SK-N-SH (cell line): ENCODE results near the gene DDX1.

Experiments used
- CTCF ChIP-seq: fragments of 200-600 bp; sonication (generic); IDR thresholded peaks from 2 replicates; pipeline ENCODE4 v1.6.1; 2017; ENCODE audit warnings: antibody characterized with exemption, mild to moderate bottlenecking, moderate library complexity
- EP300 ChIP-seq, 2 experiments: IDR thresholded peaks; 2 replicates each; pipeline versions ENCODE4 v1.4.0 to v1.6.1; 2012; ENCODE audit warnings: borderline replicate concordance in 1 of 2, low read depth in 1 of 2, low read length in 1 of 2
- FOXM1 ChIP-seq: IDR thresholded peaks from 2 replicates; pipeline ENCODE4 v1.4.0; 2012; ENCODE audit warnings: low read depth, mild to moderate bottlenecking
- GATA2 ChIP-seq: sonication (generic); formaldehyde crosslinking; IDR thresholded peaks from 2 replicates; pipeline ENCODE4 v1.5.0; 2020; ENCODE audit warnings: mild to moderate bottlenecking, missing genetic modification reagents
- JUND ChIP-seq: IDR thresholded peaks from 2 replicates; pipeline ENCODE4 v1.4.0; 2012
- NRF1 ChIP-seq: IDR thresholded peaks from 2 replicates; pipeline ENCODE4 v1.6.1; 2012; ENCODE audit warnings: low read depth, mild to moderate bottlenecking, low read length
- POLR2AphosphoS5 ChIP-seq: IDR thresholded peaks from 2 replicates; pipeline ENCODE4 v1.6.1; 2012; ENCODE audit warnings: low read depth, low read length
- RCOR1 ChIP-seq: fragments of 150-350 bp; IDR thresholded peaks from 2 replicates; pipeline ENCODE4 v1.6.1; 2017; ENCODE audit warnings: antibody characterized with exemption, low read length
- RFX5 ChIP-seq: IDR thresholded peaks from 2 replicates; pipeline ENCODE4 v1.6.1; 2012; ENCODE audit warnings: mild to moderate bottlenecking, improper control_type of control experiment, low read length
- RXRA ChIP-seq: IDR thresholded peaks from 2 replicates; pipeline ENCODE4 v1.4.0; 2012; ENCODE audit warnings: low read depth, mild to moderate bottlenecking, borderline replicate concordance
- TCF12 ChIP-seq: IDR thresholded peaks from 2 replicates; pipeline ENCODE4 v1.4.0; 2012
- YY1 ChIP-seq: IDR thresholded peaks from 2 replicates; pipeline ENCODE4 v1.4.0; 2012; ENCODE audit warnings: low read depth, mild to moderate bottlenecking

- TF ChIP-seq TCF12 = no peak
- TF ChIP-seq CTCF = no peak
- TF ChIP-seq JUND = no peak
- no peak for TF ChIP-seq FOXM1
- TF ChIP-seq POLR2AphosphoS5 = no peak
- TF ChIP-seq EP300 (IDR thresholded peaks at IDR 0.05; ENCODE audit: borderline replicate concordance in 1 of 2, low read depth in 1 of 2, low read length in 1 of 2) = no peak
- no peak for TF ChIP-seq YY1
- no peak for TF ChIP-seq NRF1
- no peak for TF ChIP-seq RFX5
- no peak for TF ChIP-seq RXRA
- TF ChIP-seq RCOR1 = no peak
- no peak for TF ChIP-seq GATA2 (CRISPR knock-in tag)
Measured at GRCh38 chr2:15630121-15630977, 38.7 kb downstream of the DDX1 start.
